GM23338 (cell line): ENCODE data around the gene KCNJ6. TPM values are rescaled to one million over a fixed set of nuclear protein-coding genes. Genes with fewer than 3 reads are reported as not detected.

Experiments used
- ATAC-seq: fragments of 200-7000 bp; cut with Tn5 transposase; 3 replicates; pipeline ENCODE4 v1.9.1; 2020
- DNase-seq: peaks from one replicate; pipeline ENCODE4 v3.0.0-alpha.2; 2015; ENCODE audit warnings: low spot score
- H2AFZ ChIP-seq: fragments of 200-600 bp; sonication (generic); 2 replicates; pipeline ENCODE4 v1.8.0; 2016; ENCODE audit warnings: antibody characterized with exemption, mild to moderate bottlenecking, moderate library complexity
- H3F3A ChIP-seq: fragments of 200-600 bp; sonication (generic); replicated peaks from 2 replicates; pipeline ENCODE4 v1.8.0; 2017; ENCODE audit warnings: antibody characterized with exemption, mixed run types, low read depth
- H3K27ac ChIP-seq: fragments of 200-600 bp; sonication (generic); 2 replicates; pipeline ENCODE4 v1.6.1; 2016; ENCODE audit warnings: low read depth
- H3K27me3 ChIP-seq: fragments of 200-600 bp; sonication (generic); 2 replicates; pipeline ENCODE4 v1.8.0; 2016; ENCODE audit warnings: mild to moderate bottlenecking, mixed run types, moderate library complexity; ENCODE audit not compliant: insufficient read depth
- H3K36me3 ChIP-seq: fragments of 200-600 bp; sonication (generic); 2 replicates; pipeline ENCODE4 v1.8.0; 2016; ENCODE audit warnings: mild to moderate bottlenecking; ENCODE audit not compliant: insufficient read depth
- H3K4me1 ChIP-seq: fragments of 200-600 bp; sonication (generic); 2 replicates; pipeline ENCODE4 v1.8.0; 2016; ENCODE audit warnings: mild to moderate bottlenecking, moderate library complexity; ENCODE audit not compliant: insufficient read depth
- H3K4me2 ChIP-seq: fragments of 200-600 bp; sonication (generic); 2 replicates; pipeline ENCODE4 v1.7.1; 2017; ENCODE audit warnings: mixed run types
- H3K4me3 ChIP-seq: fragments of 200-600 bp; sonication (generic); 2 replicates; pipeline ENCODE4 v1.6.1; 2016; ENCODE audit warnings: mixed run types
- H3K79me2 ChIP-seq: fragments of 200-600 bp; sonication (generic); replicated peaks from 2 replicates; pipeline ENCODE4 v1.8.0; 2017; ENCODE audit warnings: mild to moderate bottlenecking; ENCODE audit not compliant: insufficient read depth
- H3K9me2 ChIP-seq: fragments of 200-600 bp; sonication (generic); 2 replicates; pipeline ENCODE4 v1.8.0; 2017; ENCODE audit not compliant: insufficient read depth
- H4K20me1 ChIP-seq: fragments of 200-600 bp; sonication (generic); replicated peaks from 2 replicates; pipeline ENCODE4 v1.8.0; 2017; ENCODE audit warnings: mild to moderate bottlenecking; ENCODE audit not compliant: insufficient read depth
- H3K27ac Mint-ChIP-seq: 2 replicates; pipeline ENCODE4 v1.8.0; 2020; ENCODE audit warnings: inconsistent platforms, mild to moderate bottlenecking, moderate library complexity, mixed read lengths
- H3K27me3 Mint-ChIP-seq: 3 replicates; pipeline ENCODE4 v1.8.0; 2022; ENCODE audit warnings: low read depth, mild to moderate bottlenecking, moderate library complexity, mixed read lengths, inconsistent platforms; ENCODE audit not compliant: insufficient read depth, poor library complexity
- H3K36me3 Mint-ChIP-seq: 3 replicates; pipeline ENCODE4 v1.8.0; 2021; ENCODE audit warnings: low read depth, mild to moderate bottlenecking, inconsistent platforms, moderate library complexity, mixed read lengths
- H3K4me1 Mint-ChIP-seq: 3 replicates; pipeline ENCODE4 v1.8.0; 2020; ENCODE audit warnings: mild to moderate bottlenecking, inconsistent platforms, mixed read lengths
- H3K4me3 Mint-ChIP-seq: 3 replicates; pipeline ENCODE4 v1.8.0; 2021; ENCODE audit warnings: moderate library complexity, mild to moderate bottlenecking, inconsistent platforms, mixed read lengths
- H3K9me3 Mint-ChIP-seq: 3 replicates; pipeline ENCODE4 v1.8.0; 2020; ENCODE audit warnings: moderate library complexity, mild to moderate bottlenecking, inconsistent platforms, mixed read lengths
- CTCF ChIP-seq, 2 experiments: fragments of 200-600 bp in 1 of 2; sonication (generic) in 1 of 2; conservative IDR thresholded peaks; 2 replicates each; pipeline versions ENCODE4 v1.5.1 to v1.6.1; 2016 to 2017; ENCODE audit warnings: antibody characterized with exemption in 2 of 2, low read depth in 2 of 2, mild to moderate bottlenecking in 2 of 2, moderate library complexity in 1 of 2
- ETS1 ChIP-seq: IDR thresholded peaks from 2 replicates; pipeline ENCODE4 v1.6.1; 2016; ENCODE audit warnings: antibody characterized with exemption
- EZH2 ChIP-seq: fragments of 200-600 bp; sonication (generic); IDR thresholded peaks from one replicate; pipeline ENCODE4 v1.8.0; 2017; ENCODE audit warnings: antibody characterized with exemption, mild to moderate bottlenecking, low read depth; ENCODE audit not compliant: unreplicated experiment
- EZH2phosphoT487 ChIP-seq: fragments of 200-600 bp; sonication (generic); IDR thresholded peaks from one replicate; pipeline ENCODE4 v1.8.1; 2018; ENCODE audit warnings: antibody characterized with exemption; ENCODE audit not compliant: unreplicated experiment
- NANOG ChIP-seq: IDR thresholded peaks from 2 replicates; pipeline ENCODE4 v1.6.1; 2016; ENCODE audit warnings: antibody characterized with exemption, borderline replicate concordance
- POLR2AphosphoS5 ChIP-seq: IDR thresholded peaks from 2 replicates; pipeline ENCODE4 v1.6.1; 2016; ENCODE audit warnings: antibody characterized with exemption, low read depth
- REST ChIP-seq: IDR thresholded peaks from one replicate; pipeline ENCODE4 v1.6.1; 2018; ENCODE audit warnings: antibody characterized with exemption; ENCODE audit not compliant: unreplicated experiment
- ZNF114 ChIP-seq: fragments of 250-450 bp; sonication (Bioruptor Pico); IDR thresholded peaks from 2 replicates; pipeline ENCODE4 v1.5.0; 2020; ENCODE audit warnings: mild to moderate bottlenecking, moderate library complexity
- ZNF331 ChIP-seq: fragments of 250-450 bp; sonication (Bioruptor Pico); IDR thresholded peaks from 2 replicates; pipeline ENCODE4 v1.5.0; 2020; ENCODE audit warnings: low read depth, mild to moderate bottlenecking, moderate library complexity
- ZNF462 ChIP-seq: fragments of 250-450 bp; sonication (Bioruptor Pico); IDR thresholded peaks from 2 replicates; pipeline ENCODE4 v1.5.0; 2020; ENCODE audit warnings: mild to moderate bottlenecking, moderate library complexity
- polyA plus RNA-seq: library from polyadenylated mRNA; unstranded; fragments of >200 nt; fragmentation: Nextera tagmentation; extraction: Ambion mirVana; gene quantifications from 2 replicates; pipeline ENCODE4 v1.2.1, GENCODE V29; 2016
- total RNA-seq: library from RNA; depleted of rRNA; stranded (reverse); fragments of >200 nt; shearing (Covaris generic); gene quantifications from 2 replicates; pipeline ENCODE4 v1.2.3, GENCODE V29; 2014

The KCNJ6 gene
- total and polyA plus RNA-seq, 2 experiments from 2014 or later: 0.48 to 0.52 TPM

- no peak for TF ChIP-seq CTCF (conservative IDR thresholded peaks at IDR 0.05; ENCODE audit: low read depth in 2 of 2)
- TF ChIP-seq ZNF114: no peak
- TF ChIP-seq ETS1: no peak
- no peak for TF ChIP-seq ZNF331 (CRISPR knock-in tag)
- no peak for TF ChIP-seq EZH2phosphoT487
- no peak for TF ChIP-seq EZH2
- no peak for TF ChIP-seq NANOG
Observed at GRCh38 chr21:37699024-37699775, 217.1 kb downstream of the KCNJ6 start (continued).

GRCh38 chr21:37696936-37697335 lies 219.3 kb downstream of the KCNJ6 start:
- Histone ChIP-seq H2AFZ (no peak overlapping the region), H3K79me2 (no peaks in the 10 kb centered on the region), H3K4me2 (no peak overlapping the region), H3K27me3 (no peaks in the 10 kb centered on the region), H3K9me2 (peaks cover 16% of the 10 kb centered on the region), H3K4me3 (no peak overlapping the region), H3F3A (no peaks in the 10 kb centered on the region), H4K20me1 (no peaks in the 10 kb centered on the region), H3K4me1 (no peaks in the 10 kb centered on the region), H3K36me3 (no peaks in the 10 kb centered on the region), H3K27ac (no peak overlapping the region)
- no peaks in the 10 kb centered on the region for H3K4me1 Mint-ChIP-seq
- ATAC-seq (no peak), DNase-seq (no peak)
- H3K9me3 Mint-ChIP-seq: peaks cover 20% of the 10 kb centered on the region
- H3K36me3 Mint-ChIP-seq: peaks cover 7% of the 10 kb centered on the region; the same call in 1 of the 3 replicates
- no peaks in the 10 kb centered on the region for H3K27me3 Mint-ChIP-seq
- H3K27ac Mint-ChIP-seq: no peak overlapping the region
- no peak overlapping the region for H3K4me3 Mint-ChIP-seq
- TF ChIP-seq REST: no peak
- TF ChIP-seq NANOG: no peak
- no peak for TF ChIP-seq ZNF462 (CRISPR knock-in tag)
- TF ChIP-seq POLR2AphosphoS5: no peak
- TF ChIP-seq EZH2: no peak
